ENCODE measurements around the gene MEIS2.

MEIS2 gene

DNA sequence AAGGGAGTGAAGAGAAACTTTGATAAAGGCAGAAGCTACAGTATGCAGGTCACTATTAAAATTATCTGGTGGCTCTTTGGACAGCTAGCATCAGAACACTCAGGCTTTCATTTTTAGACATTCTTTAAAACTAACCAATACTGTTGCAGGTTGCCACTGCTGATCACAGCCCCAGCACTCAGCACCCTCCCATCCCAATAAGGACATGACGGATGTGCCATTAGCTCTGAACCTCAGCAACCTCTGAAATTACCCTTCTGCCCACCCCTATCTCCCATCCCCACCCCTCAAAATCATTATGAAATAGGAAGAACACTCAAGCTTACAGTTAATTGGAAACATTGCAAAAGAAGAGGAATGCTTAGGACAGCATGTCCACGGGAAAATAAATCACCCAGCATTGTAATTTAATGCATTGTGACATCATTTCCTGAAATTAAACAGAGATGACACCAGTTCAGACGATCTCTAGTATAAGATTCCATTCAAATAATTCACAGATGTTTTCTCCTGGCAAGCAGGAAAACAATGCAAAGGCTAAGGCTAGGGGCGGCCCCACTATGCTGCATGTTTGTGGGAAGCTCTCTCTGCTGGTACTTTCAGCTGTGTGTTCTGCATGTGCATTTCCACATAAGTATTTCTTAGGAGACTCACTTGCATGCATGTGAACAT, 71.6 kb downstream of the MEIS2 start:
- DNase-seq (ENCODE audit: insufficient read length, low spot score) (no peak), FAIRE-seq (no peak)
- TF ChIP-seq SPI1 (IDR thresholded peaks at IDR 0.05; ENCODE audit: low read depth, low read length) = no peak
- no peak for TF ChIP-seq PAX5 (IDR thresholded peaks at IDR 0.05; ENCODE audit: insufficient read depth, low read length, severe bottlenecking)
- no peak for TF ChIP-seq POU2F2 (IDR thresholded peaks at IDR 0.05; ENCODE audit: low read depth, low read length)
- TF ChIP-seq POLR2AphosphoS5 (IDR thresholded peaks at IDR 0.05; ENCODE audit: low read depth, low read length) = no peak
- TF ChIP-seq POLR2A (IDR thresholded peaks at IDR 0.05; ENCODE audit: low read depth, low read length) = no peak

DNA sequence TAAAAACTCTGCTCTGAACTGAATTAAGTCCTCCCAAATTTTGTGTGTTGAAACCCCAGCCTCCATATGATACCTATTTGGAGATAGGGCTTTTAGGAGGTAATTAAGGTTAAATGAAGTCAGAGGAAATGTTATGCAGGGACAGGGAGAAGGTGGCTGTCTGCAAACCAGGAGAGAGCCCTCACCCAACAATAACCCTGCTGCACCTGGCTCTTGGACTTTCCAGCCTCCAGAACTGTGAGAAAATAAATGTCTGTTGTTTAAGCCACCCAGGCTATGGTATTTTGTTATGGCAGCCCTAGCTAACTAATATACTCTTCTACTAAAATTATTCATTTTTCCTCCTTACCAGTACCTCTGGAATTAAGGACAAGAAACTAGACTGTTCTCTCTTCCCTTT, 79.5 kb downstream of the MEIS2 start:
- no peak for FAIRE-seq
- no peak for TF ChIP-seq POLR2A (IDR thresholded peaks at IDR 0.05; ENCODE audit: low read depth, low read length)
- TF ChIP-seq PAX5 (IDR thresholded peaks at IDR 0.05; ENCODE audit: insufficient read depth, low read length, severe bottlenecking) = no peak
- no peak for TF ChIP-seq POU2F2 (IDR thresholded peaks at IDR 0.05; ENCODE audit: low read depth, low read length)
- no peak for TF ChIP-seq POLR2AphosphoS5 (IDR thresholded peaks at IDR 0.05; ENCODE audit: low read depth, low read length)
- TF ChIP-seq SPI1 (IDR thresholded peaks at IDR 0.05; ENCODE audit: low read depth, low read length) = no peak
- TF ChIP-seq TAF1 (IDR thresholded peaks at IDR 0.05; ENCODE audit: low read depth, low read length) = no peak
- DNase-seq (ENCODE audit: insufficient read length, low spot score) = no peak

DNA sequence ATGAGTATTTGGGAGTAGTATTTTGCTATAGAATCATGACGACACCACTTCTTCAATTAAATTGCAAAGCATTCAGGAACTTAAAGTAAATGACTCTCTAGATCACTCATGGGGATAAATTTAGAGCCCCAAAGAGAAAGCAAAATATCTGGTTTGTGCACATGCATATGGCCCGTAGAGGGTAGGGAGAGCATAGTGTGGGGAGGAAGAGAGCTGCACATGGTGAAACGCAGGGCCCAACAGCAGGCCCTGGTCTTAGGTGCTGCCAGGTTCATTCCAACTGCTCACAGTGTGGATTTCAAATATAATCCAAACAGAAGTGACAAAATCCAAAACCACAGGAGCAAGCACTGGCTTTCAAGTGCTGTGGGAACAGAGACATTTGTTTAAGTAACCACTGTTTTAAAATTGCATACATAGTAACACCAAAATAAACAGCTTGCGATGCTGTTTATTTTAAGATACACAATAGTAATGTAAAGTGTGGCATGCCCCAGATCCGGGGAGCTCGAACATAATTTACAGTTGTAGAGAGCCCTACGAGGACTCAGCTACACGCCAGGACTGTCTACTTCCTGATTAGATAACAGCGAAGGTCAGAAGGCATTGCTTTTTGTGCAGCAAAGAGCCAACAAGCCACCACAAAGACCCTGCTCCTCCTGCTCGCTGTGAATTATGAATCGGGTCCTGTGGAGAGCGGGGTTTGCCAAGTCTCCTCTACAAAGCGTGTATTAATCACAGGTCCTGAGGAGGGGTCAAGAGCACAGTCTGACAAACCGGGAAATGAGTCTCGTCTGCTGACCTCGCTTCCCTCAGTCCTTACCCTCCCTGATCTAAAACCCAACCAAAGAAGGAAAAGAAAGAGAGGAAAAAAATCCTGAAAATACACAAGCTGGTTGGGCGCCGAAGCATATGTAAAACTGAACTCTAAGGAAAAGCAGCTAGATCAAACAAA, 80.6 kb downstream of the MEIS2 start:
- FAIRE-seq (no peak), DNase-seq (ENCODE audit: insufficient read length, low spot score) (no peak)
- TF ChIP-seq PAX5 (IDR thresholded peaks at IDR 0.05; ENCODE audit: insufficient read depth, low read length, severe bottlenecking) (no peak), SPI1 (IDR thresholded peaks at IDR 0.05; ENCODE audit: low read depth, low read length) (no peak), POLR2A (IDR thresholded peaks at IDR 0.05; ENCODE audit: low read depth, low read length) (no peak), TAF1 (IDR thresholded peaks at IDR 0.05; ENCODE audit: low read depth, low read length) (no peak), POU2F2 (IDR thresholded peaks at IDR 0.05; ENCODE audit: low read depth, low read length) (no peak), POLR2AphosphoS5 (IDR thresholded peaks at IDR 0.05; ENCODE audit: low read depth, low read length) (no peak)

DNA sequence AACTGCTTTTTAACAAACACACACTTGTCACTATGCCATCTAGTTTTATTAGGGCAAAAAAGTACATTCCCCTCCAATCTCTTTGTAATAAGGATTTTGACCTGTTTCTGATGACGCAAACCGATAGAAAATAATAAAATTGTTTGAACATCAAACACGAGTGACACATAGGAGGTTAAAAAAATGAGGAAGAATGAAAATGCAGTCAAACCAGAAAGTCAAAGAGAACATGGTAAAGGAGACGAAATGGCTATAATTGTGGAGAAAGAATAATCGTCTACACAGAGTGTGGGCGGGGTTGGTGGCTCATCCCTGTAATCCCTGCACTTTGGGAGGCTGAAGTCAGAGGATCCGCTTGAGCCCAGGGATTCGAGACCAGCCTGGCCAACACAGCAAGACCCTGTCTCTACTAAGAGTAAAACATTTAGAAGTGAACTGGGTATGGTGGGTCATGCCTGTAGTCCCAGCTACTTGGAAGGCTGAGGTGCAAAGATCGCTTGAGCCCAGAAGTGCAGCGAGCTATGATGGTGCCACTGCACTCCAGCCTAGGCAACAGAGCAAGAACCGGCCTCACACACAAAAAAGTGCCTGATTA, 83.2 kb downstream of the MEIS2 start:
- DNase-seq (ENCODE audit: insufficient read length, low spot score) (no peak), FAIRE-seq (no peak)
- no peak for TF ChIP-seq POU2F2 (IDR thresholded peaks at IDR 0.05; ENCODE audit: low read depth, low read length)
- TF ChIP-seq PAX5 (IDR thresholded peaks at IDR 0.05; ENCODE audit: insufficient read depth, low read length, severe bottlenecking) = no peak
- TF ChIP-seq SPI1 (IDR thresholded peaks at IDR 0.05; ENCODE audit: low read depth, low read length) = no peak
- no peak for TF ChIP-seq POLR2AphosphoS5 (IDR thresholded peaks at IDR 0.05; ENCODE audit: low read depth, low read length)
- no peak for TF ChIP-seq POLR2A (IDR thresholded peaks at IDR 0.05; ENCODE audit: low read depth, low read length)
- no peak for TF ChIP-seq TAF1 (IDR thresholded peaks at IDR 0.05; ENCODE audit: low read depth, low read length)

DNA sequence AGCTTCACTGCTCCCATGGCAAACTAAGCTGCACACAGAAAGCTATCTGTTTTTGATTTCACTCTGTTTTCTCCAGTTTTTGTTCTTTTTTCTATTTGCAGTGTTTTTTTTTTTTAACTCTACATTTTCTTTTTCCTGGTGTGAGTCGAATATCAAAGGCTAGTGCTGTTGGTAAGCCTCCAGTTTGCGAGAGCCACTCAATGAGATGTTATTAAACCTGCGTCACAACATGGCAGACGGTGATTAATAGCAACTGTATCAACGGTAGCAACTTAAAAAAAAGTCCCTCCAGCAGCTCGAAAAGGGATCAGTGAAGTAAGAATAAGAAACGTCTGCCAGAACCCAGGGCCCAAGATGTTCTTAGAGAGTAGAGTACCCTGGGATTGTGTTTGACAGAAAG, 84.1 kb downstream of the MEIS2 start:
- TF ChIP-seq POU2F2 (IDR thresholded peaks at IDR 0.05; ENCODE audit: low read depth, low read length) (no peak), SPI1 (IDR thresholded peaks at IDR 0.05; ENCODE audit: low read depth, low read length) (no peak), TAF1 (IDR thresholded peaks at IDR 0.05; ENCODE audit: low read depth, low read length) (no peak)
- no peak for DNase-seq (ENCODE audit: insufficient read length, low spot score)
- no peak for FAIRE-seq

DNA sequence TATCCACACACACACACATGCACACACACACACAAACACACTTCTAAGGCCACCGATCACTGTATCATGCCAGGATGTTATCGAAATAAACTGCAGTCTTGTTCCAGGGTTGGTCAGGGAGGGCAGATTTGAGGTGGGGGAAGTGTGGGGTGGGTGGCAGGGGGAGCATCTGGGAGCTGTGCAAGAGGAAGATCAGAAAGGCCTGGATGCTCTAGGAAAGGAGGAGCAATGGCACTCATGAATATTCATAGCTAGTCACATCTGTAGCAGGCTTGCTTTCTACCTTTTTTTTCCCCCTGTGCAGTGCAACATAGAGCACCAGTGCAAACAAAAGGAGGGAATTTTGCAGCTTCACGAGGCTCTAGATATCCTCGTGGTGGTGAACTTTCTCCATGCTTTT, 84.9 kb downstream of the MEIS2 start:
- no peak for FAIRE-seq
- no peak for TF ChIP-seq POU2F2 (IDR thresholded peaks at IDR 0.05; ENCODE audit: low read depth, low read length)
- TF ChIP-seq SPI1 (IDR thresholded peaks at IDR 0.05; ENCODE audit: low read depth, low read length) = no peak
- no peak for TF ChIP-seq PAX5 (IDR thresholded peaks at IDR 0.05; ENCODE audit: insufficient read depth, low read length, severe bottlenecking)
- no peak for TF ChIP-seq POLR2A (IDR thresholded peaks at IDR 0.05; ENCODE audit: low read depth, low read length)
- TF ChIP-seq TAF1 (IDR thresholded peaks at IDR 0.05; ENCODE audit: low read depth, low read length) = no peak
- no peak for DNase-seq (ENCODE audit: insufficient read length, low spot score)

DNA sequence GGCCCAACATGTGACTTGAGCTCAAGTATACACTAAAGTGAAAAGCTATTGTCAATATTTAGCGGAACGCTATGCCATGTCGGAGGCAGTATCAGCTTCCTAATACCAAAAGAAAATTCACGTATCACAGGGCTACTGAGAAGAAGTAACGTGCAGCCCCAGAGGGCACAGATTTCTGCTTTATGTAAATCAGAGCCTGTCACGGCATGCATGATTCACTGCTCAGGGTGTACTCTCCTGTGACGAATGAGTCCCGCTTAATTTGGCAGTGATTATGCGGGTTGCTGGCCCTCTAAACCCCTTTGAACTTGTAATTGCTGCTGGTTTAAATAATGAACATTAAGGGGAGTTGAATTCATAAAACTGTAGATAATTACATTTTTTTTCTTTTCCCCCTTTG, 85.3 kb downstream of the MEIS2 start:
- peak; percentile 71; the same call in 1 of the 2 replicates for TF ChIP-seq POU2F2 (IDR thresholded peaks at IDR 0.05; ENCODE audit: low read depth, low read length)
- TF ChIP-seq SPI1 (IDR thresholded peaks at IDR 0.05; ENCODE audit: low read depth, low read length) = no peak
- TF ChIP-seq TAF1 (IDR thresholded peaks at IDR 0.05; ENCODE audit: low read depth, low read length) = no peak
- FAIRE-seq (no peak), DNase-seq (ENCODE audit: insufficient read length, low spot score) (no peak)

DNA sequence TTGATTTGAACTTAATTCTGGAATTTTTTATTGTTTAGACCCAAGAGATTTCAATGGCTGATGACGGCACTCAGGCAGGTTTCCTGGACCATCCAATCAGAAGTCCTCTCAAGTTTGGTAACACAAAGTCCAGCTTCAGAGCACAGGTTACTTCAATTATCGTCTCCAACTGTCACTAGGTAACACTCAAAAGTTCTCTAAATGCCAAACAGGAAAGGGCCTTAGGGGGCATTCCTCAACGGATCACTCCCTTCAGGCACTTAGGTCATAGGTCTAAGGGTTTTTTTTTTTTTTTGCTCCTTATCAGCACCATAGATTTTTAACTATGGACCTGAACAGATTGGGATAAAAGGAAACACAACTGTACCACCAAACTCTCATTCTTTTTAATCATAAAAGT, 85.8 kb downstream of the MEIS2 start:
- no peak for TF ChIP-seq POLR2A (IDR thresholded peaks at IDR 0.05; ENCODE audit: low read depth, low read length)
- TF ChIP-seq TAF1 (IDR thresholded peaks at IDR 0.05; ENCODE audit: low read depth, low read length) = no peak
- no peak for TF ChIP-seq POU2F2 (IDR thresholded peaks at IDR 0.05; ENCODE audit: low read depth, low read length)
- TF ChIP-seq POLR2AphosphoS5 (IDR thresholded peaks at IDR 0.05; ENCODE audit: low read depth, low read length) = no peak
- no peak for TF ChIP-seq SPI1 (IDR thresholded peaks at IDR 0.05; ENCODE audit: low read depth, low read length)
- no peak for TF ChIP-seq PAX5 (IDR thresholded peaks at IDR 0.05; ENCODE audit: insufficient read depth, low read length, severe bottlenecking)
- no peak for FAIRE-seq
- no peak for DNase-seq (ENCODE audit: insufficient read length, low spot score)

DNA sequence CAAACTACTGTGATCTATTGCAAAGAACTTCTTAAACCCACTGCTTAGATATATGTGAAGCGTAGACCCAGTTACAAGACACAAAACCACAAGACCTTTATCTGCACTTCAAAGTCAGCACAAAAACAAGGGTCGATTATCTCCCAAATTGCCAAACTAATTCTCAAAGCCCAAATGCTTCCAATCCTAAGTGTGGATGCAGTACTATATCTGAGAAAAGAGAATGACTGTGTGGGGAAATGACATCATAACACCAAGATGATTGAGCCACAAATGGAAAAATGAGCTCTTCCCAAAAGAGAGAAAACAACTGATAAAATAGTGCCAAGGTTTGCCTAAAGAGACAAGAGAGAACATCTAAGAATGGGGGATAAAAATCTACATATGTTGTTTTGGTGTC, 86.2 kb downstream of the MEIS2 start:
- no peak for TF ChIP-seq POU2F2 (IDR thresholded peaks at IDR 0.05; ENCODE audit: low read depth, low read length)
- no peak for TF ChIP-seq TAF1 (IDR thresholded peaks at IDR 0.05; ENCODE audit: low read depth, low read length)
- TF ChIP-seq PAX5 (IDR thresholded peaks at IDR 0.05; ENCODE audit: insufficient read depth, low read length, severe bottlenecking) = no peak
- TF ChIP-seq POLR2A (IDR thresholded peaks at IDR 0.05; ENCODE audit: low read depth, low read length) = no peak
- TF ChIP-seq SPI1 (IDR thresholded peaks at IDR 0.05; ENCODE audit: low read depth, low read length) = no peak
- TF ChIP-seq POLR2AphosphoS5 (IDR thresholded peaks at IDR 0.05; ENCODE audit: low read depth, low read length) = no peak
- FAIRE-seq = no peak
- DNase-seq (ENCODE audit: insufficient read length, low spot score) = no peak
